Measurements from ENCODE around the gene CNTNAP2. TPM values are rescaled to one million over a fixed set of nuclear protein-coding genes. Genes with fewer than 3 reads are reported as not detected.

CNTNAP2 gene
- total and polyA plus RNA-seq, 7 donors: 0.60 to 2.4 (median 1.7) TPM

- Histone ChIP-seq H3K4me1 (no peaks in the 10 kb centered on the region), H3K27ac (no peak overlapping the region), H3K36me3 (no peaks in the 10 kb centered on the region), H3K9me3 (no peaks in the 10 kb centered on the region), H3K4me3 (no peak overlapping the region), H3K27me3 (no peaks in the 10 kb centered on the region)
- DNase-seq: no peak
- intact Hi-C loops (cut with DNase I): no loop called here
- WGBS, 2 donors: 75 to 77% methylated on average over 2 of the region's 2 CpGs
- no peak for TF ChIP-seq POLR2AphosphoS5 (IDR thresholded peaks at IDR 0.05)
- TF ChIP-seq, protein P1, sequence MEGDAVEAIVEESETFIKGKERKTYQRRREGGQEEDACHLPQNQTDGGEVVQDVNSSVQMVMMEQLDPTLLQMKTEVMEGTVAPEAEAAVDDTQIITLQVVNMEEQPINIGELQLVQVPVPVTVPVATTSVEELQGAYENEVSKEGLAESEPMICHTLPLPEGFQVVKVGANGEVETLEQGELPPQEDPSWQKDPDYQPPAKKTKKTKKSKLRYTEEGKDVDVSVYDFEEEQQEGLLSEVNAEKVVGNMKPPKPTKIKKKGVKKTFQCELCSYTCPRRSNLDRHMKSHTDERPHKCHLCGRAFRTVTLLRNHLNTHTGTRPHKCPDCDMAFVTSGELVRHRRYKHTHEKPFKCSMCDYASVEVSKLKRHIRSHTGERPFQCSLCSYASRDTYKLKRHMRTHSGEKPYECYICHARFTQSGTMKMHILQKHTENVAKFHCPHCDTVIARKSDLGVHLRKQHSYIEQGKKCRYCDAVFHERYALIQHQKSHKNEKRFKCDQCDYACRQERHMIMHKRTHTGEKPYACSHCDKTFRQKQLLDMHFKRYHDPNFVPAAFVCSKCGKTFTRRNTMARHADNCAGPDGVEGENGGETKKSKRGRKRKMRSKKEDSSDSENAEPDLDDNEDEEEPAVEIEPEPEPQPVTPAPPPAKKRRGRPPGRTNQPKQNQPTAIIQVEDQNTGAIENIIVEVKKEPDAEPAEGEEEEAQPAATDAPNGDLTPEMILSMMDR (IDR thresholded peaks at IDR 0.05): no peak
- no peak for TF ChIP-seq POLR2A (IDR thresholded peaks at IDR 0.05)
- no peak for TF ChIP-seq EP300 (IDR thresholded peaks at IDR 0.05)
Measured at GRCh38 chr7:147990942-147991341, 1874.3 kb downstream of the CNTNAP2 start.

GRCh38 chr7:147992698-147993097 is 1876.1 kb downstream of the CNTNAP2 start:
- H3K27me3 ChIP-seq: no peaks in the 10 kb centered on the region
- TF ChIP-seq EP300 (IDR thresholded peaks at IDR 0.05): no peak
- no peak for TF ChIP-seq POLR2A (IDR thresholded peaks at IDR 0.05)
- TF ChIP-seq, protein P1 (IDR thresholded peaks at IDR 0.05): no peak
- no peak for TF ChIP-seq POLR2AphosphoS5 (IDR thresholded peaks at IDR 0.05)
- no peaks in the 10 kb centered on the region for H3K9me3 ChIP-seq
- intact Hi-C loops (cut with DNase I): no loop called here
- no peak overlapping the region for H3K4me3 ChIP-seq
- WGBS, 2 donors: 87 to 89% methylated on average over 2 of the region's 2 CpGs
- H3K27ac ChIP-seq: no peak overlapping the region
- no peaks in the 10 kb centered on the region for H3K36me3 ChIP-seq
- DNase-seq: no peak
- no peaks in the 10 kb centered on the region for H3K4me1 ChIP-seq

- 94 to 96% methylated on average over 10 of the region's 10 CpGs for WGBS, 2 donors
- Histone ChIP-seq H3K4me1 (no peaks in the 10 kb centered on the region), H3K4me3 (no peak overlapping the region), H3K27me3 (no peaks in the 10 kb centered on the region), H3K36me3 (no peaks in the 10 kb centered on the region), H3K27ac (no peak overlapping the region), H3K9me3 (no peaks in the 10 kb centered on the region)
- intact Hi-C loops (cut with DNase I): no loop called here
- DNase-seq: no peak
- no peak for TF ChIP-seq POLR2AphosphoS5 (IDR thresholded peaks at IDR 0.05)
- no peak for TF ChIP-seq POLR2A (IDR thresholded peaks at IDR 0.05)
- TF ChIP-seq, protein P1 (IDR thresholded peaks at IDR 0.05): no peak
- no peak for TF ChIP-seq EP300 (IDR thresholded peaks at IDR 0.05)
Measured at GRCh38 chr7:147997636-147998035, 1881.0 kb downstream of the CNTNAP2 start.

DNA sequence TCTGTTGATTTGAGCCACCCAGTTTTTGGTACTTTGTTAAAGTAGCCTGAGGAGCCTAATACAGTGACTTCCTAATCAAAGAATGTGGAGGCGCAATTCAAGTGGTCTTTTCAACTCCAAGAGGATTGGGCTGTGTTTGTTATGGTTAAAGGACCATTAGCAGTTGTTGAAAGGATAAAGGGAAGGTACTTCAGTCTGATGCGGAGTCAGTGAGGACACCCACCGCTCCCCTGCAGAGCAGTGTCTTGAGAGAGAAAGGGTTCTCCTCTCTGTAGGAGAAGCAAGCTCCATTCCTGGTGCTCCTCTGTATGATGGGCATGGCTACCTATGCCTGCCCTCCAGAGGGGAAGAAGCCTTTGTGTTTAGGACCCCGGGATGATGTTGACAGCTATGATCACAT is 1883.4 kb downstream of the CNTNAP2 start:
- TF ChIP-seq, protein P1 (IDR thresholded peaks at IDR 0.05): no peak
- no peak for TF ChIP-seq POLR2AphosphoS5 (IDR thresholded peaks at IDR 0.05)
- TF ChIP-seq POLR2A (IDR thresholded peaks at IDR 0.05): no peak
- no peak for TF ChIP-seq EP300 (IDR thresholded peaks at IDR 0.05)
- no peak for DNase-seq
- Histone ChIP-seq H3K4me1 (no peaks in the 10 kb centered on the region), H3K4me3 (no peak overlapping the region), H3K27me3 (no peaks in the 10 kb centered on the region), H3K36me3 (no peaks in the 10 kb centered on the region), H3K9me3 (no peaks in the 10 kb centered on the region), H3K27ac (no peak overlapping the region)
- intact Hi-C loops (cut with DNase I): no loop called here
- WGBS, 2 donors: 86 to 87% methylated on average over 4 of the region's 4 CpGs

- no peaks in the 10 kb centered on the region for H3K27me3 ChIP-seq
- TF ChIP-seq EP300 (IDR thresholded peaks at IDR 0.05) (no peak), POLR2A (IDR thresholded peaks at IDR 0.05) (no peak), POLR2AphosphoS5 (IDR thresholded peaks at IDR 0.05) (no peak)
- TF ChIP-seq, protein P1 (IDR thresholded peaks at IDR 0.05): no peak
- no peak for DNase-seq
- no peaks in the 10 kb centered on the region for H3K4me1 ChIP-seq
- no peaks in the 10 kb centered on the region for H3K36me3 ChIP-seq
- no peaks in the 10 kb centered on the region for H3K9me3 ChIP-seq
- 80 to 82% methylated on average over 1 of the region's 1 CpG for WGBS, 2 donors
- H3K27ac ChIP-seq: no peak overlapping the region
- no peak overlapping the region for H3K4me3 ChIP-seq
- intact Hi-C loops (cut with DNase I): no loop called here
Measured at GRCh38 chr7:148011753-148012152, 1895.2 kb downstream of the CNTNAP2 start.
